Breast epithelium (tissue), 4 donors: Measurements from ENCODE around the gene PMPCA. TPM values are rescaled to one million over a fixed set of nuclear protein-coding genes. Genes with fewer than 3 reads are reported as not detected.

Experiments used
- DNase-seq, 2 donors: peaks; one replicate each; pipeline ENCODE4 v3.0.0-alpha.2; 2019; ENCODE audit warnings: low spot score in 2 of 2
- H3K27ac ChIP-seq, 2 donors: fragments of 200-600 bp; sonication (generic) in 1 of 2; one replicate each; pipeline ENCODE4 v1.5.1; 2016 to 2019; ENCODE audit warnings: mild to moderate bottlenecking in 1 of 2
- H3K27me3 ChIP-seq, 2 donors: fragments of 200-600 bp; sonication (generic) in 1 of 2; one replicate each; pipeline versions ENCODE4 v1.5.1 to v1.6.0; 2017 to 2019; ENCODE audit warnings: control low read depth in 1 of 2, mild to moderate bottlenecking in 1 of 2
- H3K36me3 ChIP-seq: fragments of 200-600 bp; one replicate; pipeline ENCODE4 v1.5.1; 2019
- H3K4me1 ChIP-seq, 2 donors: fragments of 200-600 bp; sonication (generic); one replicate each; pipeline ENCODE4 v1.5.1; 2016 to 2019; ENCODE audit warnings: control low read depth in 1 of 2
- H3K4me3 ChIP-seq, 3 donors: fragments of 200-600 bp; sonication (generic); 1 replicate in 2 of 3; 2 replicates in 1 of 3; pipeline ENCODE4 v1.5.1; 2016 to 2019; ENCODE audit warnings: mild to moderate bottlenecking in 3 of 3, moderate library complexity in 2 of 3
- H3K9me3 ChIP-seq, 2 donors: fragments of 200-600 bp; sonication (generic) in 1 of 2; one replicate each; pipeline ENCODE4 v1.5.1; 2016 to 2019; ENCODE audit warnings: control low read depth in 1 of 2
- CTCF ChIP-seq, 3 donors: fragments of 450-650 bp; IDR thresholded peaks; one replicate each; pipeline ENCODE4 v1.5.1; 2016 to 2017; ENCODE audit warnings: antibody characterized with exemption in 3 of 3, mild to moderate bottlenecking in 3 of 3, moderate library complexity in 3 of 3
- POLR2A ChIP-seq: fragments of 450-650 bp; IDR thresholded peaks from one replicate; pipeline ENCODE4 v1.6.1; 2016; ENCODE audit warnings: antibody characterized with exemption, mild to moderate bottlenecking, moderate library complexity
- POLR2AphosphoS5 ChIP-seq, 3 donors: sonication (generic); formaldehyde crosslinking; IDR thresholded peaks; one replicate each; pipeline ENCODE4 v1.6.1; 2017; ENCODE audit warnings: antibody characterized with exemption in 3 of 3
- intact Hi-C: fragments of 100-400 bp; cut with DNase I; formaldehyde crosslinking; loops from one replicate; pipeline ENCODE4 v1.15.1; 2023; ENCODE audit warnings: low total_unique reads
- total RNA-seq, 3 donors: library from RNA; depleted of rRNA; stranded (reverse); fragments of >200 nt; gene quantifications; one replicate each; pipeline ENCODE4 v1.1.0, GENCODE V29; 2016

The PMPCA gene
- total RNA-seq, 3 donors from 2014 or later: 31.4 to 37.0 (median 35.1) TPM

- H3K9me3 ChIP-seq: no peaks in the 10 kb centered on the region
- H3K4me1 ChIP-seq: peaks cover 0 to 5% of the 10 kb centered on the region in 2 donors
- H3K27me3 ChIP-seq: no peaks in the 10 kb centered on the region
- intact Hi-C loops: no loop called here
- H3K27ac ChIP-seq: no peak overlapping the region
- peaks cover 5% of the 10 kb centered on the region for H3K36me3 ChIP-seq
- TF ChIP-seq POLR2A (no peak), POLR2AphosphoS5 (IDR thresholded peaks at IDR 0.05) (no peak)
- H3K4me3 ChIP-seq: no peak overlapping the region
- DNase-seq: no peak
These were observed 15.5 kb upstream of the PMPCA start for GRCh38 chr9:136395020-136395340.

GRCh38 chr9:136395345-136396218, 14.9 kb upstream of the PMPCA start:
- H3K9me3 ChIP-seq: no peaks in the 10 kb centered on the region
- H3K27ac ChIP-seq: no peak overlapping the region
- peaks cover 3 to 5% of the 10 kb centered on the region in 2 donors for H3K4me1 ChIP-seq
- no peak overlapping the region for H3K4me3 ChIP-seq
- peaks cover 5% of the 10 kb centered on the region for H3K36me3 ChIP-seq
- intact Hi-C loops: no loop called here
- no peaks in the 10 kb centered on the region for H3K27me3 ChIP-seq
- no peak for TF ChIP-seq POLR2AphosphoS5 (IDR thresholded peaks at IDR 0.05)
- no peak for TF ChIP-seq POLR2A
- no peak for TF ChIP-seq CTCF (IDR thresholded peaks at IDR 0.05)
- no peak for DNase-seq

GRCh38 chr9:136396219-136396515, 14.3 kb upstream of the PMPCA start:
- no peak for DNase-seq
- no peaks in the 10 kb centered on the region for H3K27me3 ChIP-seq
- H3K36me3 ChIP-seq: peaks cover 5% of the 10 kb centered on the region
- H3K4me1 ChIP-seq: peaks cover 4 to 5% of the 10 kb centered on the region in 2 donors
- intact Hi-C loops: no loop called here
- TF ChIP-seq CTCF (IDR thresholded peaks at IDR 0.05): no peak
- no peak for TF ChIP-seq POLR2A
- no peak for TF ChIP-seq POLR2AphosphoS5 (IDR thresholded peaks at IDR 0.05)
- H3K27ac ChIP-seq: no peak overlapping the region
- H3K9me3 ChIP-seq: no peaks in the 10 kb centered on the region
- H3K4me3 ChIP-seq: no peak overlapping the region

GRCh38 chr9:136397643-136398042, 12.8 kb upstream of the PMPCA start:
- no peaks in the 10 kb centered on the region for H3K27me3 ChIP-seq
- intact Hi-C loops: no loop called here
- H3K4me3 ChIP-seq: no peak overlapping the region
- no peak for DNase-seq
- no peak for TF ChIP-seq CTCF (IDR thresholded peaks at IDR 0.05)
- no peak for TF ChIP-seq POLR2A
- no peak for TF ChIP-seq POLR2AphosphoS5 (IDR thresholded peaks at IDR 0.05)
- no peaks in the 10 kb centered on the region for H3K36me3 ChIP-seq
- H3K27ac ChIP-seq: no peak overlapping the region
- H3K4me1 ChIP-seq: peaks cover 4 to 5% of the 10 kb centered on the region in 2 donors
- no peaks in the 10 kb centered on the region for H3K9me3 ChIP-seq

- H3K36me3 ChIP-seq: no peaks in the 10 kb centered on the region
- H3K4me1 ChIP-seq: peaks cover 4 to 5% of the 10 kb centered on the region in 2 donors
- intact Hi-C loops: no loop called here
- peak overlapping the region in 1 of 3 donors; percentile 94 for H3K4me3 ChIP-seq
- H3K27me3 ChIP-seq: no peaks in the 10 kb centered on the region
- H3K9me3 ChIP-seq: no peaks in the 10 kb centered on the region
- no peak overlapping the region for H3K27ac ChIP-seq
- no peak for DNase-seq
- TF ChIP-seq POLR2A (no peak), POLR2AphosphoS5 (IDR thresholded peaks at IDR 0.05) (no peak), CTCF (IDR thresholded peaks at IDR 0.05) (no peak)
These were observed 12.2 kb upstream of the PMPCA start for GRCh38 chr9:136398286-136398685.
